ENCODE results near the gene KBTBD7. TPM values are rescaled to one million over a fixed set of nuclear protein-coding genes. Genes with fewer than 3 reads are reported as not detected.
A peak's percentile ranks its signal among the peaks of the same experiment; 100 is the strongest.

The KBTBD7 gene
- polyA plus RNA-seq (ENCODE audit: insufficient read length): 8.0 TPM

GRCh38 chr13:41193919-41194824 lies at the start of gene KBTBD7:
KBTBD7 (minus strand) TSS chr13:41194569; CDS start chr13:41194257, 312 bp downstream.
- peak; percentile 80 for DNase-seq (ENCODE audit: low read depth)

- no peak for DNase-seq (ENCODE audit: low read depth)
These were observed 47.3 kb upstream of the KBTBD7 start for GRCh38 chr13:41241626-41242025.

DNA sequence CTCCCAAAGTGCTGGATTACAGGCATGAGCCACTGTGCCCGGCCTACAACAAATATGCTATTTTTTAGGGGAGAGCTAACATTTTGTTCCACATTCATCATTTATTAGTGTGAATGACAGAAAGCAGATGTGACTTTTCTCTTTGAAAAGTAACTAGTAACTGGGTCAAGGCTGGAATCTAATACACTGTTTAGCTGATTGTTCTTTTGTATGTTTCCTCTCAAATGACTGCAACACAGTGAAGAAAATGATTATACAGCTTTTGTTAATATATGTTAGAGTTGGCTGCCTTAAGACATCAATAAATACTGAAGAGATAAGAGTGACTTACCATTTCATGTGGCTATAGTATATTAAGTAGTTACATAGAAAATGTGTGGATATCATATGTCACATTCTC lies 42.0 kb upstream of the KBTBD7 start:
- no peak for DNase-seq (ENCODE audit: low read depth)

GRCh38 chr13:41232578-41233480 lies 38.5 kb upstream of the KBTBD7 start:
- no peak for DNase-seq (ENCODE audit: low read depth)

DNA sequence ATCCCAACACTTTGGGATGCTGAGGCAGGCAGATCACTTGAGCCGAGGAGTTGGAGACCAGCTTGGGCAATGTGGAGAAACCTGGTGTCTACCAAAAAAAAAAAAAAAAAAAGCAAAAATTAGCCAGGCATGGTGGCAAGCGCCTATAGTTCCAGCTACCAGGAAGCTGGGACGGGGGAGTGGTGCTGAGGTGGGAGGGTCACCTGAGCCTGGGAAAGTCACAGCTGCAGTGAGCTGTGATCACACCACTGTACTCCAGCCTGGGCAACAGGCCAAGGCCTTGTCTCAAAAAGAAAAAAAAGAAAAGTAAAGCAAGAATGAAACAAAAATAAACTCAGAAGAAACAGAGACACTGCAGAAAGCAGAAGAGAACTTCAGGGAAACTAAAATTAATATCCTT lies 37.4 kb upstream of the KBTBD7 start:
- no peak for DNase-seq (ENCODE audit: low read depth)

DNA sequence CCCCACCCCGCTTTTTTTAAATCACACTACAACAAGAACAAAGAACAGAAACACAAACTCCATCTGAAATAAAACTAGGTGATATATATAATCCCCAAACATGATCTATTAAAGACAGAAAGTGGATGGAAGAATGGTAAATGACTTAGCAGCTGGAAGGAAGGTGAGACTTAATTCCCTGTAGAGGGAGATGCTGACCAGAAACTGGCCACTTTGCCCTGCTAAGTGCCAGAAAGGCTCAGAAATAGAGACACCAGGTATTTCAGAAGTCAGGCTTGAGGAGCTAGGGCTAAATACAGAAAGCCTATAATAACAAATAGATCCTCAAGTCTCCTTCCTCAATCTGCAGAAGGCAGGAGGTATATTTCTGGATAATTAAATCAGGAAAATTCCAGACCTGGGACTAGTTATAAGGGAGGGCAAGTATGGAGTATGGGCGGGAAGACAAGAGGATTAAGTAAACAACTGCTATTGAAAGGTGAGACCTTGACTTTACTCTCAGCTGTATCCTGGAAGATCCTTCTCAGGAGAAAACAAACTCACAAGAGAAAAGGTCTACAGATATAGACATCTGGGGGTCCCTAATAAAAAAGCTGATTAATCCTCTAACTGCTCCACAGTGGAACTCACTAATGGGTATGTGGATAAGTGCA lies 36.8 kb upstream of the KBTBD7 start:
- DNase-seq (ENCODE audit: low read depth): no peak

GRCh38 chr13:41229356-41229755 lies 35.0 kb upstream of the KBTBD7 start:
- no peak for DNase-seq (ENCODE audit: low read depth)

DNA sequence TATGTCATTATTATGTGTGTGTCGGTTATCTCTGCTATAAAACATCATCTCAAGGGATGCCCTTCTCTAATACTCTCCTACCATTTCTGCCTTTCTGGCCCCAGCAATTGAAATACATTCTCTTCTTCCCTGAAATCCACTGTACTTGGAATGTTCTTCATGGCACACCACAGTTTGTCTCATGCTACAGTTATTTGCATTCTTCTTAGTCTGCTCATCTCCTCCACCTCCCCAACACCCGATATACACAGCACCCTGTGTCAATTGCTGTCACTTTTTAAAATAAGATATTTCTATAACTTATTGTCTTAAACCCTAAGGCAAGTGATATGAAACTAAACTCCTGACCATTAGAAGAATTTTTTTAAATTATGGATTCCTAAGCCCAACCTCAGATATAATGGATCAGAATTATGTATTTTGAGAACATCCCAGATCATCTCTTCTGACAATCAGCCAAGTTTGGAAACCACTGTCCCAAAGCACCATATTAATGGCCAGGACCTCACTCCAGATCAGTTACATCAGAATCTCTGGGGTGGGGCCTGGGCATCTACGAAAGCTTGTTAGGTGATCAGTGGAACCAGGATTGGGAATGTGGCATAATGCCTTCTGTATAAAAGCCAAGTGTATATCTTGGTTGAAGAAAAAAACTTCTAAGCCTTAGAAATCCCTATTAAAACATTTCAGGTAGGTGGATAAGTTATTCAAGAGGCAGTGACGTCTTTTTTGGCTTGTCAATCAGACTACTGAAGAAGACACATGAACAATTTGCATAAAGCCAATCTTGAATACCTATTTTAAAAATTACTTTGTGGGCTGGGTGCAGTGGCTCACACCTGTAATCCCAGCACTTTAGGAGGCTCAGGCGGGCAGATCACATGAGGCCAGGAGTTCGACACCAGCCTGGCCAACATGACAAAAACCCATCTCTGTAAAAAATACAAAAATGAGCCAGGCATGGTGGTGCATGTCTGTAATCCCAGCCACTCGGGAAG lies 30.0 kb upstream of the KBTBD7 start:
- no peak for DNase-seq (ENCODE audit: low read depth)

DNA sequence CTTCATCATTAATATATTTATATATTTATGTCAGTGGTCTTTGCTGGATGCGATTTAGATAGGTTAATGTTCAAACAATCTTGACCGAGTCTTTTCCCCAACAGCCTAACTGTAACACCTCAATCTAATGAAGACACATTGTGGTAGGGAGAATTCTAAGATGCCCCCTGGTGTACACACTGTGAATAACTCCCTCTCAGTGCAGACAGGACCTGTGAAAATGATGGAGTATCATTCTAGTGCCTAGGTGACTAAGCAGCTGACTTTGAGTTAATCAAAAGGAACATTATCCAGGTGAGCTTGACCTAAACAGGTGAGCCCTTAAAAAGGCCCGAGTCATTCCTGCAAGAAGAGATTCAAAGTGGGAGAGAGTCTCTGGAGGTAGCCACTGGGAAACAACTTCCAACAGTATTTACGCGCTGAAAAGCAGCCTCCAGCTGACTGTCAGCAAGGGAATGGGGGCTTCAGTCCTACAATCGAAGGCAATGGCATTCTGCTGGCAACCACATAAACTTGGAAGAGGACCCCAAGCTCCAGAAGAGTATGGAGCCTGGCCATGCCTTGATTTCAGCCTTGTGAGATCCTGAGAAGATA lies 28.0 kb upstream of the KBTBD7 start:
- peak; percentile 17 for DNase-seq (ENCODE audit: low read depth)

GRCh38 chr13:41220401-41220800 lies 26.0 kb upstream of the KBTBD7 start:
- no peak for DNase-seq (ENCODE audit: low read depth)

DNA sequence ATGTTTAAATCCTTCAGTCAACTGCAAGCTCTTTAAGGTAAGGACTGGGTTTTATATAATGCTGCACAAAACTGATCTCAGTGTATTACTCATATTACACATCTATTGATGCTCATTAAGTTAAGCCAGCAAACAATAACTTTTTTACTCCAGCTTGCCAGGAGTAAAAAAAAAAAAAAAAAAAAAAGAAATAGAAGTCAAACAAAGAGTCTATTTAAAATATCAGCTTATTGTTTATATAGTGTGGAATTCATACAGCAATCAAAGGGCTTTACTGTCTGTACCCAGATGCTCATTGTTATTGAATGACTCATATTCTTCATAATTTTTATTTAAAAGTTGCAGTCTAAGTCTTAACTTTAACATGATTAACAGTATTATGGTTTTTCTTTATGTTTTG lies 21.8 kb upstream of the KBTBD7 start:
- no peak for DNase-seq (ENCODE audit: low read depth)

DNA sequence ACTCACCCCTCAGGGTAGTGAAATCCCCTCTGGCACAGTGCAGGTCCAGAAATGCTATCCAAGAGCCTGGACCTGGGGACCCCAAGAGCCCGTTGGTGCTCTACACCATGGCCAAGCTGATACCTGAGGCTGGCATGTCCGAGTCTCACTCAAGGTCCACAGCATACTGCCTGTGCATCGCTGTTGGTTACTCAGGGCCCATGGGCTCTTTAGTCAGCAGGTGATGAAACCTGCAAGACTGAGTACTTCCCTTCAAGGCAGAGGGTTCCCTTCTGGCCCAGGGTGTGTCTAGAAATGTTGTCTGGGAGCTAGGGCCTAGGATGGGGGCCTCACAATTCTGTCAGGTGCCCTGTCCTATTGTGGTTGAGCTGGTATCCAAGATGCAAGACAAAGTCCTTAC lies 19.6 kb upstream of the KBTBD7 start:
- DNase-seq (ENCODE audit: low read depth): no peak

- DNase-seq (ENCODE audit: low read depth): no peak
These were observed 18.9 kb upstream of the KBTBD7 start for GRCh38 chr13:41213316-41213715.

DNA sequence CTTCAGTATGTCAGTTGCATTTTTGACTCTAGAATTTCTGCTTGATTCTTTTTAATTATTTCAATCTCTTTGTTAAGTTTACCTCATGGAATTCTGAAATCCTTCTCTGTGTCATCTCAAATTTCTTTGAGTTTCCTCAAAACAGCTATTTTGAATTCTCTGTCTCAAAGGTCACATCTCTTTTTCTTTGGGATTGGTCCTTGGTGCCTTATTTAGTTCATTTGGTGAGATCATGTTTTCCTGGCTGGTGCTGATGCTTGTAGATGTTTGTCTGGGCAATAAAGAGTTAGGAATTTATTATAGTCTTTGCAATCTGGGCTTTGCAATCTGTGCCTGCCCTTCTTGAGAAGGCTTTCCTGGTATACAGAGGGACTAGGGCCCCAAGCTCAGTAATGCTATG lies 18.5 kb upstream of the KBTBD7 start:
- DNase-seq (ENCODE audit: low read depth): no peak

- DNase-seq (ENCODE audit: low read depth): no peak
These were observed 16.7 kb upstream of the KBTBD7 start for GRCh38 chr13:41211062-41211461.

DNA sequence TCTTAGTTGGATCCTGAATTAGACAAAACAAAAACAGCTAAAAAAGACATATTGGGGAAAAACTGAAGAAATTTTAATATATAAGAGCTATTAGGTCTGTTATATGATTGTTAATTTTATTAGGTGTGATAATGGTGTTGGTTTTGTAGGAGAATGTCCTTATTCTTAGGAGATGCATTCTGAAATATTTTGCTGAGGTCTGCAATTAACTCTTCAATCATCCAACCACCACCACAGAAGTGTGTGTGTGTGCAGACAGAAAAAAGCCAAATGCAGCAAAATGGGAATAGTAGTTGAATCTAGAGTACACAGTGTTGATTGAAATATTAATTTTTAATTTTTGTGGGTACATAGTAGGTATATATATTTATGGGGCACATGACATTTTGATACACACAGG lies 12.1 kb upstream of the KBTBD7 start:
- DNase-seq (ENCODE audit: low read depth): no peak

DNA sequence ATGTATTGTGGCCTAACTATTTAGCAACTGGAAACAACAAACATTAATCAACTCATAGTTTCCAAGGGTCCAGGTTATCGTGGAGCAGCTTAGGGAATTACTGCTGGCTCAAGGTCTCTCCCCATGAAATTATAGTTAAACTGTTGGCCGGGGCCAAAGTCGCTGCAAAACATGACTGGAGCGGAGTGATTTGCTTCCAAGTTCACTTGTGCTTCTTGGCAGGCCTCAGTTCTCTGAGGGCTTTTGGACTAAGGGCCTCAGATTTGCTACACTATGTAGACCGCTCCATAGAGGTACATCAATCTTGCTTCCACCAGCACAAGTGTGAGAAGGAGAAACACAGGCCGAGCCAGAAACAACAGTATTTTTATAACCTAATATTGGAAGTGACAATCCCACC lies 9.4 kb upstream of the KBTBD7 start:
- DNase-seq (ENCODE audit: low read depth): peak; percentile 19

GRCh38 chr13:41200126-41200525 lies 5.8 kb upstream of the KBTBD7 start:
- DNase-seq (ENCODE audit: low read depth): no peak

DNA sequence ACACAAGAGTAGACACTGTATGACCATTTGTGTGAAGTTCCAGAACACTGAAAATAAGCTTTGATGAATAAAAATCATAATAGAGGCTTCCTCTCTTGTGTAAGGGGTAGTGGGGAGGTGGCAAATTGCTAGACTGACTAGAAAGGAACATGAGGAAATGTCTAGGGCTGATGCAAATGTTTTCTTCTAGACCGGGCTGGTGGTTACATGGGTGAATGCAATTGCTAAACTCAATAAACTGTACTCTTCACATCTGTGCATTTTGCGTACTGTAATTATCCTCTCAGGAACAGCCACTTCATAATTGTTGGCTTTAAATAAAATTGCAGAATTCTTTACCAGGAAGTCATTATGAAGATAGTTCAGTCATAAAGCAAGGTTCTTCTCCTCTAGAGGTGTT lies 5.2 kb upstream of the KBTBD7 start:
- DNase-seq (ENCODE audit: low read depth): no peak

DNA sequence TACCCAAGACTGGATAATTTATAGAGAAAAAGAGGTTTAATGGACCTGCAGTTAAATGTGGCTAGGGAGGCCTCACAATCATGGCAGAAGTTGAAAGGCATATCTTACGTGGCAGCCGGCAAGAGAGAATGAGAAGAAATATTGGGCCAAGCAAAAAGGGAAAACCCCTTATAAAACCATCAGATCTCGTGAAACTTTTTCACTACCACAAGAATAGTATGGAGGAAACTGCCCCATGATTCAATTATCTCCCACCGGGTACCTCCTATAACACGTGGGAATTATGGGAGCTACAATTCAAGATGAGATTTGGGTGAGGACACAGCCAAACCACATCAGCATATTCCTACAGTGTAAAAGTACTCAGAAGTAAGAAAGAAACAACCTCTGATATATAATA lies 4.7 kb upstream of the KBTBD7 start:
- DNase-seq (ENCODE audit: low read depth): no peak
